Activated naive CD8-positive, alpha-beta T cell (primary cell): ENCODE data around the gene SKAP1.

ENCODE experiments used
- H3K27ac Mint-ChIP-seq: one replicate; pipeline ENCODE4 v1.8.0; 2021; ENCODE audit warnings: mixed read lengths
- H3K27me3 Mint-ChIP-seq: one replicate; pipeline ENCODE4 v1.8.0; 2021; ENCODE audit warnings: mixed read lengths
- H3K36me3 Mint-ChIP-seq: one replicate; pipeline ENCODE4 v1.8.0; 2021; ENCODE audit warnings: mixed read lengths
- H3K4me1 Mint-ChIP-seq: one replicate; pipeline ENCODE4 v1.8.0; 2021; ENCODE audit warnings: low read depth, mixed read lengths
- H3K4me3 Mint-ChIP-seq: one replicate; pipeline ENCODE4 v1.8.0; 2021; ENCODE audit warnings: mild to moderate bottlenecking, mixed read lengths
- H3K9me3 Mint-ChIP-seq: one replicate; pipeline ENCODE4 v1.8.0; 2021; ENCODE audit warnings: low read depth, mixed read lengths

Gene SKAP1

DNA sequence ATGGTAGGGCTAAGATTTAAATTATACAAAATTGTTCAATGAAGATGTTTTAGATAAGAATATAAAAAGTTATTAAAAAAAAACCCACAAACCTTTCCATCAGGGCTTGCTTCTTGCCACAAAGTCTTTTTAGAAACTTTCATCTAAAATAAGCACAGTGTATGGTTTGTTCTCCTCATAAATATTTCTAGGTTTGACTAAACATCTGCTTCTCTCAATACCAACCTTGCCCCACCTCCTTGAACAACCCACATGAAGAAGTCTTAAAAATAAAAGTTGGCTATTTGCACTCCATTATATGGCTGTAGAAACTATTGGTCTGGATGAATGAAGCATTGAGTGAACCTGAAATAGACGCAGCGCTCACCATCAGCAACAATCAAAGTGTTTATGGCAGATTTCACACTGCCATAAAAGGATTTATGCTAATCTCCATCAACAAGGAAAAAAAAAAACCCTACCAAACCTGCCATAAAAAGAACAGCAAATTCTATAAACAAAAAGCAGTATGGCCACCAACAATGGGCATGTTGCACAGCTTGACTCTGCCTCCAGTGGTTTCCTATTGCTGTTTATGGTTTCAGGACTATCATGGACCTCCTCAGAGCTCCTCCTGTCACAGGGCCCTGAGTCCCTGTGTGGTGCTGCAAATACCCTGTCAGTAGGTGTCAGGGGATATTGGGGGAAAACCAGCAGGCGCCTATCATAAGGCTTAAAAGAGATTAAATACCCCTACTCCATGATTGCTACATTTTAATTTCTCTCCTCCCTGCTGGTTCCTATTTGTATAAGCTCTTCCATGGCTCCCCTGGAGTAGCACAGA is 284.8 kb downstream of the SKAP1 start:
- peaks cover 6% of the 10 kb centered on the region for H3K4me1 Mint-ChIP-seq
- H3K36me3 Mint-ChIP-seq = peaks cover 8% of the 10 kb centered on the region
- H3K4me3 Mint-ChIP-seq = no peak overlapping the region
- H3K27ac Mint-ChIP-seq = no peak overlapping the region
- no peaks in the 10 kb centered on the region for H3K9me3 Mint-ChIP-seq
- H3K27me3 Mint-ChIP-seq = no peaks in the 10 kb centered on the region

DNA sequence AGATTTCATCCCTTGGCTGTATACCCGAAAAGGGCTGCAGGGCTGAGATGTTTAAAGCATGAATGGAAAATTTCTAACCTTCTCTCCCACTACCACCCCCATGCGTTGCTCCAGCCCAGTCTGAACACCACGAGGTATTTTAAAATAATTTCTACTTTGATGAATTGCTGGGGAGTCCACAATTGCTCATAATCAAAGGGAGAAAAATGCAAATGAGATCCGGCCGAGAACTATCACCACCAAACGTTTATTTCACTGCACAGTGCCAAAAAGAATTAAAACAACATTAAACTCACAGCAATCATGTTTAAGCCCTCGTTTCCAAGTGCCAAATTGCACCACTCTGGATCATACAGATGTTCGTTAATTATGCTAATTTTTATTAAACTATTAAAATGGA is 285.8 kb downstream of the SKAP1 start:
- Mint-ChIP-seq H3K4me1 (peaks cover 11% of the 10 kb centered on the region), H3K9me3 (no peaks in the 10 kb centered on the region), H3K36me3 (peaks cover 8% of the 10 kb centered on the region), H3K4me3 (no peak overlapping the region), H3K27ac (peak overlapping the region; percentile 16), H3K27me3 (no peaks in the 10 kb centered on the region)

DNA sequence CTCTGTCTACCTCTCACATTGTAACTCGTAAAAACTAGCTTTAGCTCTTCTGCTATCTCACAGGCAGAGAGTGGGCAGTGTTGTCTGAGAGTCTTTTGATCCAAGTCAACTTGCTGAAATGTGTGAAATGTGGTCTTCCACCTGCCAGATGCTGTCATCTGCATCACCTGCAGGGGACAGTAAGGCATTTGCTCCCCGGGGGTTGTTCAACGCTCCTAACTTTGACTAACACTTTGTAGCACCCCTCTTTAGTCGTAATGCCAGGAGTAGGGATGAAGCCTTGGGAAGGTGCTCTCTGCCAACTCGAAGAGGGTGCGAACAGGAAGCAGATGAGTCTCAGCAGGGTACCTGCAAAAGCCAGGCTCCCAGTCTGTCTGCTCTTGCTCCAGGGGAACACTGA is 286.4 kb downstream of the SKAP1 start:
- Mint-ChIP-seq H3K36me3 (peaks cover 8% of the 10 kb centered on the region), H3K27me3 (no peaks in the 10 kb centered on the region), H3K4me1 (peaks cover 11% of the 10 kb centered on the region), H3K9me3 (no peaks in the 10 kb centered on the region), H3K4me3 (no peak overlapping the region), H3K27ac (no peak overlapping the region)

DNA sequence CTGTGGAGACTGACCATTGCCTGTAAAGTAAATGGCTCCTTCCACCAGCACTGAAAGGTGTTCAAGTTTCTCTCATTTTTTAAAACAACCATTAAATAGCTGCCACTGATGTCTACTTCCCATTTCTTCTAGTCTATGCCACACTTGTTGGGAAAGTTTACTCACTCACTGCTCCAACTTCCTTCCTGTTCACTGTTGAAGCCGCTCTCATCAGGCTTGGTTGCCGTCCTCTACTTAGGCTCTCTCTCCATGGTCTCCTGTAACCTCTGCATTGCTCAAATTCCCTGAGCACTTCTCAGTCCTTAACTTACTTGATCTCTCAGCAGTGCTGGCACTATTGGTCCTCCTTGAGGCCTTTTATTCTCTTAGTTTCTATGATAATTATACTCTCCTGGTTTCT is 290.1 kb downstream of the SKAP1 start:
- Mint-ChIP-seq H3K4me1 (peaks cover 8% of the 10 kb centered on the region), H3K9me3 (no peaks in the 10 kb centered on the region), H3K4me3 (no peak overlapping the region), H3K36me3 (no peaks in the 10 kb centered on the region), H3K27ac (peak overlapping the region; percentile 50), H3K27me3 (no peaks in the 10 kb centered on the region)

DNA sequence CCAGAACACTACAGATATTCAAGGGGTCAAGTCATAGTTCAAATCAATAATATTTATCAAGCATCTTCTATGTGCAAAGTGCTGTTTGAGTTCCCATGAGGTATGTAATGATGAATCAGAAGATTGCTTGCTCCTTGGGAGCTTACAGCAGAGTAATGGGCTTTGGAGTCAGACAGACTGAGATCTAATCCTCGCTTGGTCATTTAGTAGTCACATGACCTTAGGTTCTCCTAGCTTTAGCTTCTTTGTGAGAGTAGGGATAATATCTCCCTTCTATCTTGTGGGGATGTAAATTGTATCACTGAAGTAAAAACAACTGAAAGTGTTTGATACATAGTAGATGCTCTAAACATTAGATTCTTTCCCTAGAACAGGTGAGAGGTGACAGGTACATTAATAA is 292.4 kb downstream of the SKAP1 start:
- Mint-ChIP-seq H3K36me3 (no peaks in the 10 kb centered on the region), H3K27me3 (no peaks in the 10 kb centered on the region), H3K4me1 (peaks cover 8% of the 10 kb centered on the region), H3K9me3 (no peaks in the 10 kb centered on the region), H3K27ac (peak overlapping the region; percentile 30), H3K4me3 (no peak overlapping the region)

DNA sequence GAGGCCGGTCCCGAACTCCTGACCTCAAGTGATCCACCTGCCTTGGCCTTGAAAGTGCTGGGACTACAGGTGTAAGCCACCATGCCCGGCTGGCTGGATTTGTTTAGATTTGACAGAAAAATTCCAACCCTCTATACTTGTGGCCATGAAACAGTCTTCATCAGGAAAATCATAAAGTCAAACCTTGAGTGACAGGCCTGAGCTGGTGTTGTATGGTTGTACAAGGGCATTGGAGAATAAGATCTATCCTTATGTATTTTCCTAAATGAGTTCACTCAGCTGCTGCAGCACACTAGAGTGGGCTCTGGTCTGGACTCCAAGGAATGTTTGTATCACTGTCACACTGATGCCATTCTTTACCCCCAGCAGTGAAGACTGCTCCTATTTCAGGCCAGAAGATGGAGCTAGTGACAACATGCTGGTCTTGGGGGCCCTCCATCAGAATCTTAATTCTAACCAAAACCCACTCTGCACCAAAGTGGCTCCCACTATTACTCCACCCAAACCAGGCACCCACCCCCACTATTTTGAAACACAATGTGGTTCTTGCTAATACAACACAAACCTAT is 295.0 kb downstream of the SKAP1 start:
- Mint-ChIP-seq H3K36me3 (peaks cover 3% of the 10 kb centered on the region), H3K4me1 (peaks cover 6% of the 10 kb centered on the region), H3K4me3 (no peak overlapping the region), H3K27me3 (no peaks in the 10 kb centered on the region), H3K27ac (no peak overlapping the region), H3K9me3 (no peaks in the 10 kb centered on the region)

DNA sequence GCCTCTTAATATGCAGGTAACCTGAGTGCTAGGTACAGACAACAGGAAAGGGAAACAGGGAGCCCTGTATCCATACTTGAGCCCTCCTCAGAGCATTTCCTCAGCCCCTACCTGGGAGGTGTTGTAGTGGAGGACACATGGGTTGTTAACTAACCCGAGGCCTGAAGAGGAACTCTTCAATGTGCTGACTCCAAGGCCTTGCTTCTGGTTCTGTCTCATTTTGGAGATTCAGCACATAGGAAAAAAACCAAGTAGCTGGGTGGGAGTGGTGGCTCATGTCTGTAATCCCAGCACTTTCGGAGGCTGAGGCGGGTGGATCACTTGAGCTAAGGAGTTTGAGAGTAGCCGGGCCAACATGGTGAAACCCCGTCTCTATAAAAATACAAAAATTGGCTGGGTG is 297.6 kb downstream of the SKAP1 start:
- no peaks in the 10 kb centered on the region for H3K27me3 Mint-ChIP-seq
- H3K27ac Mint-ChIP-seq = no peak overlapping the region
- peaks cover 3% of the 10 kb centered on the region for H3K4me1 Mint-ChIP-seq
- no peak overlapping the region for H3K4me3 Mint-ChIP-seq
- no peaks in the 10 kb centered on the region for H3K9me3 Mint-ChIP-seq
- peaks cover 3% of the 10 kb centered on the region for H3K36me3 Mint-ChIP-seq

DNA sequence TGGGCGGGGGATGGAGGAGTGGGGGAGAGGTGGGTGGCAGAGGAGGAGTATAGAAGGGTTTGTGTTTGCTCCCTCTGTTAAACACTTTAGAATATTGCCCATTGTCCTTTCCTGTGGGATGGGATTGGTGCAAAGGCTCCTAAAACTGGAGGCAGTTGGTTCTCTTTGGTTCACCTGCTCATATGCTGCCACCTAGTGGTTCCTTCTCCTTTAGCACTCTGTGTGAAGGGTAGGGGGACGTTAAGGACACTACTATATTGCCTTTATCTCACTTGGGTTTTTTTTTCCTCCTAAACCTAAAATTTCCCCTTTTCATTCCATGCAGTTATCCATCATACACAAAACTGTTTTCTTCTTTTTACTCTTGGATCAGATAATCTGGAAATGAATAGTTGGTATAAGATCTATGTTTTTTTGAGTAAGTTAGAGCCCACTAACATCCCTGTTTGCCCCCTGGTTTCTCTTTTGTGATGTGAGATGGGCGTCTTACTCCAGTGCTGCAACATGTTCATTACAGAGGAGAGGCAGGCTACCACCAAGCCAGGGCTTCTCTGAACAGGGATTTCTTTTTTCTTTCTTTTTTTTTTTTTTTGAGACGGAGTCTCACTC is 298.7 kb downstream of the SKAP1 start:
- Mint-ChIP-seq H3K27me3 (no peaks in the 10 kb centered on the region), H3K4me1 (peaks cover 3% of the 10 kb centered on the region), H3K27ac (no peak overlapping the region), H3K4me3 (no peak overlapping the region), H3K36me3 (peaks cover 3% of the 10 kb centered on the region), H3K9me3 (no peaks in the 10 kb centered on the region)

DNA sequence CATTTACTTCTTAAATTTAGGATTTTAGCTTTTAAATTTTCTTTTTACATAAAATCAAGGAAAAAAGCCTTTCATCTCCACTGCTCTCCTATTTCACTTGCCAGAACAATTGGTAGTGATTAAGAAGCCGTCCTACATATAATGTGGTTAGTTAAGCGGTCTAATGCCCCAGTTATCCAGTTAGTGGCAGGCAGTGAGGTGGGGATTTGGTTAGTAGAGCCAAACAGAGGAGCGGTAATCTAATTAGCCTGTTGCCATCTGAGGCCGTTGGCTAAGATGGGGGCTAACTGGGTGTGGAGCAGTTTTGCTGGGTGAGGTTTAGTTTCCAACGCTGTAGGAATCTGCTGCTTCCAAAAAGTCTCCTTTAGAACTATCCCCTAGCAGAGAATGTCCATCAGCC is 300.0 kb downstream of the SKAP1 start:
- H3K27ac Mint-ChIP-seq = no peak overlapping the region

DNA sequence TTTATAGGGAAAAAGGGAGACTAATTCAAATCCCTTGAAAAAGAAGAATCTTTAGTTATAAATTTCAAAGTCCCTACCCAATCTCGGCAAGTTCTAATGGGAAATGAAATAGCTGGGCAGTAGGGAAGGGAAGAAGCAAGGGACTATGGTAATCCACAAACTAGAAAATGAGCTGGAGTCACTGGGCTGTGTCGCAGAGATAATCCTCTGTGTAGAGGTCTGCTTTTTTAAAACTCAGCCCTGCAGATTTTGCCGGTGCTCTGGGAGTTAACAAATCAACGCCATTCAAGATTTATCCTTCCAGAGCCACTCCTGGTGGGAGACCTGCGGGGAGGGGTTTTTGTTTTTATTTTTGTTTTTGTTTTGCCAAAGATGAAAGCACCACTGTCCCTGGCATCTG is 301.6 kb downstream of the SKAP1 start:
- Mint-ChIP-seq H3K27ac (peak overlapping the region; percentile 64), H3K27me3 (no peaks in the 10 kb centered on the region), H3K36me3 (peaks cover 5% of the 10 kb centered on the region), H3K9me3 (no peaks in the 10 kb centered on the region), H3K4me3 (no peak overlapping the region), H3K4me1 (peaks cover 3% of the 10 kb centered on the region)

More for the DNA sequence above, 300.0 kb downstream of the SKAP1 start:
- H3K36me3 Mint-ChIP-seq = peaks cover 3% of the 10 kb centered on the region
- no peaks in the 10 kb centered on the region for H3K9me3 Mint-ChIP-seq
- no peak overlapping the region for H3K4me3 Mint-ChIP-seq
- peaks cover 3% of the 10 kb centered on the region for H3K4me1 Mint-ChIP-seq
- H3K27me3 Mint-ChIP-seq = no peaks in the 10 kb centered on the region

DNA sequence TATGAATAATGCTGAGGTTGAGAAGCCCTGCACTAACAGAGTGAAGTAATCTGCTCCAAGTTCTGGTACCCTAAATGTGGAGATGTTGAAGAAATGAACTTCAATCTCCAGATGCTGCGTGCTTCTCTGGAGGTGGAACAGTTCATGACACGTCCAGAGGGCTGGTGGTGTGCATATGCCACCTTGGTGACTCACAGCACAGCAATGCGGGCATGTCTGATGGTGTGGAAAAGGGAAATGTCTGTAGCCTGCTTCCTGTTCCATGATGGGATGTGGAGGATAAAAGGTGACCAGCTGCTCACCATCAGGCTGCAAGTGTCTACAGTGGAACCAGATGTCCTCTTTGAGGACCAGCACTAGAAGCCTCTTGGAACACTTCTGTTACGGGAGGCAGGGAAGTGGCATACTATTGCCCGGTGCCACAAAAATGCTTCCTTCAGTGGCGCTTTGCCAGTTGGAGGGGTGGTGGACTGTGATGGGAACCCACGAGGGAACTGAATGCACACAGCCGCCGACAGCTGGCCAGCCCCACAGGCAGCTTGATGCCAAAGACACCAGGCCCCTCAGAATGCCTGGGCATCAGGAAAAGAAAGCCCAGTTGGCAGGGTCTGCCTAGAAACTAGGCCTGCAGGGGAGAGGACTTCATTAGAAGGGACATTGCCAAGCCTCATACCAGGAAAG is 302.5 kb downstream of the SKAP1 start:
- Mint-ChIP-seq H3K4me3 (no peak overlapping the region), H3K4me1 (peaks cover 3% of the 10 kb centered on the region), H3K27ac (no peak overlapping the region), H3K9me3 (no peaks in the 10 kb centered on the region), H3K36me3 (peaks cover 5% of the 10 kb centered on the region), H3K27me3 (no peaks in the 10 kb centered on the region)

DNA sequence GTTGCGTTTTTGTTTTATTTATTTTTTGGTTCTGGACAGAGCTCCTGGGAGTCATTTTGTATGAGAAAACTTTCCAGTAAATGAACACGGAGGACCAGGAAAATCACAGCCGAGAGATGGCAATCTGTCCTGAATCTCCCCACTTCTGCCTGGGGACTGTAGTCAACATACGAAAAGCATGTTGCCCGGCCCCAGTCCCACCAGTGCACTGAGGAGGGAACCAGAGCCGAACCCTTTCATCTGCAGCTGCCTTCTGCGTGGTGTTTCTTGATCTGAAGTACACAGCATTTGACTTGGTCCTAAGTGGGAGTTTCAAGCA is 303.5 kb downstream of the SKAP1 start:
- no peak overlapping the region for H3K4me3 Mint-ChIP-seq
- no peaks in the 10 kb centered on the region for H3K27me3 Mint-ChIP-seq
- peaks cover 5% of the 10 kb centered on the region for H3K36me3 Mint-ChIP-seq
- H3K9me3 Mint-ChIP-seq = no peaks in the 10 kb centered on the region
- no peak overlapping the region for H3K27ac Mint-ChIP-seq
- H3K4me1 Mint-ChIP-seq = peaks cover 3% of the 10 kb centered on the region

DNA sequence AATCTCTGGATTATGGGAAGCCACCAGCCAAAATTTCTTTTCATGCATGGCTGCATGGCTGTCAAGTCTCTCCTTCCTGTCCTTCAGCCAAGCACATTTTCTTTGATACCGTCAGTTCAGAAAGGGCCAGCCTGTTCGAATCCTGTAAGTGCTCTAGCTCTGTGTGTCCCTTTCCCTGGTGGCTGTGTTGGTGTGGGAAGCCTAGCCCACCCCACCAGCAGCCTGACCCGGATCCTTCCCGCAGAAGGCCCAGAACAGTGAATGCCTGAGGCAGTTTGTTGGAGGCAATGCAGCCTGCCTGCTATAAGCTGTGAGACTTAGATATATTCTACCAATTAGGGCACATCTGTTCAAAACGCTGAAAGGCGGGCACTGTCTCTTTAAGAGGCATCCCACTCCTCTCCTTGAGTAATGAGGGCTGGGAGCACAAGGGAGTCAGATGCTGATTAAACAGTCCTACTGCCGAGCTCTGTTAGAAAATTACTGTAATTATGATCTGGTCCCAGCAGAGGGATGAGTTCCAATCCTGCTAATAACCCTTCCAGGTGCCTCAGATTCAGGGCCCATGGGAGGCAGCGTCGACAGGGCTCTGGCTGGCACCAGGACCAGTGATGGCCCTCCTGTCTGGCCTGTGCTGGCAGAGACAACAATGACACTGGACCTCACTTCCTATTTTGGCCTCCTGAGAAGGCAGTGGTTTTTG is 304.0 kb downstream of the SKAP1 start:
- H3K27me3 Mint-ChIP-seq = no peaks in the 10 kb centered on the region
- H3K27ac Mint-ChIP-seq = no peak overlapping the region
- H3K4me3 Mint-ChIP-seq = no peak overlapping the region
- no peaks in the 10 kb centered on the region for H3K4me1 Mint-ChIP-seq
- H3K36me3 Mint-ChIP-seq = peaks cover 2% of the 10 kb centered on the region
- H3K9me3 Mint-ChIP-seq = no peaks in the 10 kb centered on the region

DNA sequence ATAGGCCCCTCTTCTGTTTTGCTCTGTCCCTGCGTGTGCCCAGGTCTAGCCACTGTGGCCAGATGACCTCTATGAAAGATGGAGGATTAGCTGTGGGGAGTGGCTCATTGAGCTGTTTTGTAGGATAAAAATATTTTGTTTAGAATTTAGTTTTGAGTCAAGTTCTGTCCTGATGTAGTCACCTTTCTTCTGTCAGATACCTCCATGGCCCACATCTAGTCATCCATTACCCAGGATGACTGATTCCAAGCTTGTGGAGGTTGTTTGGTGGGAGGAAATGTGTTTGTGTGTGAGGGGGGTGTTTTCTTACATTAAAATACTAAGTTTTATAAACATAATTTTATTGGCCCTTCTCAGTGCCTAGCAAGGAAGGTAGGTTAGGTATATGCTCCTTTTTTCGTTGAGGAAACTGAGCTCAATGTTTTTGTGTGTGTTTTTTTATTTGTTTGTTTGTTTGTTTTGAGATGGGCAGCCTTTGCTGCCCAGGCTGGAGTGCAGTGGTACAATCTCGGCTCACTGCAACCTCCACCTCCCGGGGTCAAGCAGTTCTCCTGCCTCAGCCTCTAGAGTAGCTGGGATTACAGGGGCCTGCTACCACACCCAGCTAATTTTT is 306.1 kb downstream of the SKAP1 start:
- Mint-ChIP-seq H3K27ac (no peak overlapping the region), H3K36me3 (peaks cover 2% of the 10 kb centered on the region)

More for the DNA sequence above, 306.1 kb downstream of the SKAP1 start:
- no peaks in the 10 kb centered on the region for H3K4me1 Mint-ChIP-seq
- no peaks in the 10 kb centered on the region for H3K9me3 Mint-ChIP-seq
- no peak overlapping the region for H3K4me3 Mint-ChIP-seq
- H3K27me3 Mint-ChIP-seq = no peaks in the 10 kb centered on the region
